ENCODE results near the gene ARHGEF28. TPM values are rescaled to one million over a fixed set of nuclear protein-coding genes. Genes with fewer than 3 reads are reported as not detected.

The ARHGEF28 gene
- total RNA-seq, 1 donor from 2014 or later: 9.3 TPM

DNA sequence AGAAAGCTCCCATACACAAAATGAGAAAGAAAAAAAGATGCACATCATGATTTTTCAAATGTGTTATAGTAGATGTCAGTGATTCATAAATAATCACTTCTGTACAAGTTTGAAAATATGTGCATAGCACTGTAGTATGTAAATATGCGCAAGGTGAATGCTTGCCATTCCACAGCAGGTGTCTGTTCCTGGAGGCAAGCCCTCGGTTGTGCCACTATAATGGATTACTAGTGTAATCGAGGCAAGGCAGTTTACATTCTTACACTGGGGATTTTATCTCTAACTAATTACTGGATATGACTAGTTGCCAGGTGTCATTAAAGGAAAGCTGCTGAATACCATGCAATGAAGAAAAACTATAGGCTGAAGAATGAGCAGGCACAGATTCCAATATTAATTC is 93.6 kb downstream of the ARHGEF28 start:
- DNase-seq (ENCODE audit: low spot score): no peak
- H3K27me3 Mint-ChIP-seq (ENCODE audit: low read depth): no peaks in the 10 kb centered on the region
- no peak overlapping the region for H3K4me3 Mint-ChIP-seq (ENCODE audit: unreplicated experiment)
- TF ChIP-seq CTCF (IDR thresholded peaks at IDR 0.05): no peak
- H3K27ac Mint-ChIP-seq (ENCODE audit: unreplicated experiment): no peak overlapping the region
- H3K9me3 Mint-ChIP-seq (ENCODE audit: low read depth): no peaks in the 10 kb centered on the region
- no peaks in the 10 kb centered on the region for H3K36me3 Mint-ChIP-seq (ENCODE audit: low read depth)
- peaks cover 25% of the 10 kb centered on the region for H3K4me1 Mint-ChIP-seq (ENCODE audit: low read depth)

DNA sequence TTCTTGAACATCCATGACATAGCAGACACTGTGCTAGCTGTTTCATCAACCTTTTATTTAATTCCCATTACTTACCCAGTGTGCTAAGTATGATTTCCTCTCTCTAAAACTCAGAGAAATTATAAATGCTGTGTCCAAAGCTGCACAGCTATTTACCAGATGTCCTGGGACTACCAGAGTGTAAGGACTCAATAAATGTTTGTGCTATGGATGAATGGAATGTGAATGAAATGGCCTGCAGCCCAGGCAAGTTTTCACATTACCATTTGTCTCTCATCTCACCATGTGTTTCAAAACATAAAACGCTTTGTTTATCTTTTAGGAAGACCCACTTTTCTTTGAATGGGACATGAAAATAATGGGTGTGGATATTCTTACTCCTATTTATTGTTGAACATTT is 96.2 kb downstream of the ARHGEF28 start:
- Mint-ChIP-seq H3K9me3 (ENCODE audit: low read depth) (no peaks in the 10 kb centered on the region), H3K36me3 (ENCODE audit: low read depth) (no peaks in the 10 kb centered on the region), H3K27ac (ENCODE audit: unreplicated experiment) (peak overlapping the region; percentile 10), H3K4me3 (ENCODE audit: unreplicated experiment) (no peak overlapping the region), H3K27me3 (ENCODE audit: low read depth) (no peaks in the 10 kb centered on the region), H3K4me1 (ENCODE audit: low read depth) (peaks cover 39% of the 10 kb centered on the region)
- DNase-seq (ENCODE audit: low spot score): no peak
- TF ChIP-seq CTCF (IDR thresholded peaks at IDR 0.05): no peak

- TF ChIP-seq CTCF (IDR thresholded peaks at IDR 0.05): no peak
- Mint-ChIP-seq H3K9me3 (ENCODE audit: low read depth) (no peaks in the 10 kb centered on the region), H3K36me3 (ENCODE audit: low read depth) (no peaks in the 10 kb centered on the region)
Observed at GRCh38 chr5:73726071-73726470, 100.1 kb downstream of the ARHGEF28 start.

GRCh38 chr5:73726606-73727231 is 100.7 kb downstream of the ARHGEF28 start:
- DNase-seq (ENCODE audit: low spot score): no peak
- TF ChIP-seq CTCF (IDR thresholded peaks at IDR 0.05): no peak
- Mint-ChIP-seq H3K27me3 (ENCODE audit: low read depth) (no peaks in the 10 kb centered on the region), H3K4me3 (ENCODE audit: unreplicated experiment) (no peak overlapping the region), H3K9me3 (ENCODE audit: low read depth) (no peaks in the 10 kb centered on the region), H3K4me1 (ENCODE audit: low read depth) (peaks cover 63% of the 10 kb centered on the region), H3K27ac (ENCODE audit: unreplicated experiment) (peak overlapping the region; percentile 66), H3K36me3 (ENCODE audit: low read depth) (no peaks in the 10 kb centered on the region)

More at GRCh38 chr5:73726071-73726470, 100.1 kb downstream of the ARHGEF28 start:
- Mint-ChIP-seq H3K27ac (ENCODE audit: unreplicated experiment) (no peak overlapping the region), H3K4me3 (ENCODE audit: unreplicated experiment) (no peak overlapping the region), H3K4me1 (ENCODE audit: low read depth) (peaks cover 60% of the 10 kb centered on the region), H3K27me3 (ENCODE audit: low read depth) (no peaks in the 10 kb centered on the region)
- no peak for DNase-seq (ENCODE audit: low spot score)

DNA sequence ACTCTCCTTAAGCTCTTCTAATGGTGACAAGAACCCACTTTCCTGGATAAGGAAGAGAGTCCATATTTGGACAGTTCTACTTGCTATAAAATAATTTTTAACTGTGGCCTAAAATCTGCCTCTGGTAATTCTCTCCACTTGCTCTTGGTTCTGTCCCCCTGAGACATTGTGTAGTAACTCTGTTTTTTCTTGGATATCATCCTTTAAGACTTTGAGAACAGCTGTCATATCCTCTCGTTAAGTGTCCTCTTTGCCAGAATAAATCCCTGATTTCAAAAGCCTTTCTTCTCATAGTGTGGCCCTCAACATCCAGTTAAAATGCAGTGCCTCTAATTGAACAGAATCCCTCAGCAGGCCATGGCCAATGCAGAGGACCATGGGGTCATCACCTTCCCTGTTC is 101.5 kb downstream of the ARHGEF28 start:
- TF ChIP-seq CTCF (IDR thresholded peaks at IDR 0.05): no peak
- no peaks in the 10 kb centered on the region for H3K9me3 Mint-ChIP-seq (ENCODE audit: low read depth)
- no peak overlapping the region for H3K27ac Mint-ChIP-seq (ENCODE audit: unreplicated experiment)
- no peaks in the 10 kb centered on the region for H3K36me3 Mint-ChIP-seq (ENCODE audit: low read depth)
- peaks cover 59% of the 10 kb centered on the region for H3K4me1 Mint-ChIP-seq (ENCODE audit: low read depth)
- DNase-seq (ENCODE audit: low spot score): no peak
- H3K4me3 Mint-ChIP-seq (ENCODE audit: unreplicated experiment): no peak overlapping the region
- H3K27me3 Mint-ChIP-seq (ENCODE audit: low read depth): no peaks in the 10 kb centered on the region

Data from chondrocyte (in vitro differentiated cells).